H9 (cell line): ENCODE measurements around the gene MED27. TPM values are rescaled to one million over a fixed set of nuclear protein-coding genes. Genes with fewer than 3 reads are reported as not detected.

Source experiments
- DNase-seq: peaks from one replicate; pipeline ENCODE4 v3.0.0-alpha.2; 2017
- H2AFZ ChIP-seq: one replicate; pipeline ENCODE4 v1.6.1; 2013; ENCODE audit warnings: mild to moderate bottlenecking, low read length, control low read depth, moderate library complexity
- H2AK5ac ChIP-seq: 2 replicates; pipeline ENCODE4 v1.6.1; 2013; ENCODE audit warnings: low read length, control low read depth, mixed read lengths; ENCODE audit not compliant: insufficient read length
- H2BK120ac ChIP-seq: one replicate; pipeline ENCODE4 v1.6.1; 2013; ENCODE audit warnings: low read depth, mild to moderate bottlenecking, low read length, control low read depth, inconsistent platforms; ENCODE audit not compliant: poor library complexity, severe bottlenecking
- H2BK12ac ChIP-seq: 2 replicates; pipeline ENCODE4 v1.6.1; 2013; ENCODE audit warnings: low read length, control low read depth, mixed read lengths, low read depth; ENCODE audit not compliant: insufficient read length
- H2BK15ac ChIP-seq: 2 replicates; pipeline ENCODE4 v1.6.1; 2013; ENCODE audit warnings: low read depth, low read length, control low read depth
- H2BK20ac ChIP-seq: one replicate; pipeline ENCODE4 v1.6.1; 2013; ENCODE audit warnings: low read depth, mild to moderate bottlenecking, low read length, control low read depth, inconsistent platforms; ENCODE audit not compliant: poor library complexity, severe bottlenecking
- H2BK5ac ChIP-seq: 2 replicates; pipeline ENCODE4 v1.6.1; 2013; ENCODE audit warnings: low read length, control low read depth, mixed read lengths; ENCODE audit not compliant: insufficient read length
- H3K14ac ChIP-seq: 2 replicates; pipeline ENCODE4 v1.6.1; 2013; ENCODE audit warnings: low read length, control low read depth; ENCODE audit not compliant: insufficient read depth
- H3K18ac ChIP-seq: 2 replicates; pipeline ENCODE4 v1.6.1; 2013; ENCODE audit warnings: low read depth, mild to moderate bottlenecking, mixed read lengths, low read length, control low read depth; ENCODE audit not compliant: insufficient read length
- H3K23ac ChIP-seq: 2 replicates; pipeline ENCODE4 v1.6.1; 2013; ENCODE audit warnings: low read length, control low read depth, mixed read lengths, low read depth; ENCODE audit not compliant: insufficient read length
- H3K23me2 ChIP-seq: 2 replicates; pipeline ENCODE4 v1.6.1; 2013; ENCODE audit warnings: low read depth, mild to moderate bottlenecking, mixed read lengths, low read length, control low read depth; ENCODE audit not compliant: insufficient read length, poor library complexity, severe bottlenecking
- H3K27ac ChIP-seq: 2 replicates; pipeline ENCODE4 v1.5.1; 2013; ENCODE audit warnings: low read length, control low read depth, mixed read lengths, low read depth; ENCODE audit not compliant: insufficient read length
- H3K27me3 ChIP-seq: 2 replicates; pipeline ENCODE4 v1.6.1; 2013; ENCODE audit warnings: low read length, control low read depth, inconsistent platforms; ENCODE audit not compliant: insufficient read depth
- H3K4ac ChIP-seq: 2 replicates; pipeline ENCODE4 v1.6.1; 2013; ENCODE audit warnings: low read depth, mild to moderate bottlenecking, control low read depth, inconsistent platforms, low read length, moderate library complexity
- H3K4me1 ChIP-seq: 2 replicates; pipeline ENCODE4 v1.6.1; 2013; ENCODE audit warnings: low read length, control low read depth, inconsistent platforms; ENCODE audit not compliant: insufficient read depth
- H3K4me2 ChIP-seq: 2 replicates; pipeline ENCODE4 v1.6.1; 2013; ENCODE audit warnings: low read length, control low read depth, mixed read lengths; ENCODE audit not compliant: insufficient read length, insufficient read depth
- H3K56ac ChIP-seq: 2 replicates; pipeline ENCODE4 v1.6.1; 2013; ENCODE audit warnings: low read depth, mild to moderate bottlenecking, mixed read lengths, low read length, control low read depth; ENCODE audit not compliant: insufficient read length
- H3K79me1 ChIP-seq: 2 replicates; pipeline ENCODE4 v1.6.1; 2013; ENCODE audit warnings: low read depth, mild to moderate bottlenecking, moderate library complexity, low read length, control low read depth, inconsistent platforms; ENCODE audit not compliant: insufficient read depth, poor library complexity, severe bottlenecking
- H3K79me2 ChIP-seq: 2 replicates; pipeline ENCODE4 v1.6.1; 2013; ENCODE audit warnings: low read length, control low read depth, inconsistent platforms; ENCODE audit not compliant: insufficient read depth
- H3K9ac ChIP-seq: 2 replicates; pipeline ENCODE4 v1.6.1; 2013; ENCODE audit warnings: low read length, control low read depth, mixed read lengths; ENCODE audit not compliant: insufficient read length; ENCODE audit errors: extremely low read depth
- H3K9me3 ChIP-seq: one replicate; pipeline ENCODE4 v1.6.1; 2013; ENCODE audit warnings: low read depth, low read length, inconsistent platforms; ENCODE audit not compliant: control insufficient read depth
- H3T11ph ChIP-seq: one replicate; pipeline ENCODE4 v1.6.1; 2013; ENCODE audit warnings: mild to moderate bottlenecking, low read length, control low read depth, inconsistent platforms
- H4K20me1 ChIP-seq: one replicate; pipeline ENCODE4 v1.6.1; 2013; ENCODE audit not compliant: control insufficient read depth, insufficient read length, insufficient read depth
- H4K5ac ChIP-seq: 2 replicates; pipeline ENCODE4 v1.6.1; 2013; ENCODE audit warnings: low read depth, mild to moderate bottlenecking, mixed read lengths, low read length, control low read depth; ENCODE audit not compliant: insufficient read length
- H4K8ac ChIP-seq: replicated peaks from 2 replicates; pipeline ENCODE4 v1.6.1; 2013; ENCODE audit warnings: low read length, control low read depth, mixed read lengths, low read depth; ENCODE audit not compliant: insufficient read length
- H4K91ac ChIP-seq: 2 replicates; pipeline ENCODE4 v1.6.1; 2013; ENCODE audit warnings: low read depth, mild to moderate bottlenecking, moderate library complexity, mixed read lengths, low read length, control low read depth; ENCODE audit not compliant: insufficient read length
- H3K27ac Mint-ChIP-seq, 3 experiments: 2 replicates in 2 of 3; 3 replicates in 1 of 3; pipeline ENCODE4 v1.8.0; 2020 to 2021; ENCODE audit warnings: mixed read lengths in 3 of 3, mild to moderate bottlenecking in 1 of 3, moderate library complexity in 1 of 3
- H3K27me3 Mint-ChIP-seq: 2 replicates; pipeline ENCODE4 v1.8.0; 2021; ENCODE audit warnings: low read depth, mild to moderate bottlenecking, moderate library complexity, mixed read lengths
- H3K36me3 Mint-ChIP-seq, 3 experiments: 2 replicates in 2 of 3; 3 replicates in 1 of 3; pipeline ENCODE4 v1.8.0; 2020 to 2021; ENCODE audit warnings: low read depth in 3 of 3, mixed read lengths in 3 of 3; ENCODE audit not compliant: insufficient read depth in 1 of 3
- H3K4me1 Mint-ChIP-seq, 2 experiments: 2 replicates each; pipeline ENCODE4 v1.8.0; 2020; ENCODE audit warnings: mixed read lengths in 2 of 2
- H3K4me3 Mint-ChIP-seq, 2 experiments: 2 replicates in 1 of 2; 3 replicates in 1 of 2; pipeline ENCODE4 v1.8.0; 2020 to 2021; ENCODE audit warnings: mild to moderate bottlenecking in 2 of 2, mixed read lengths in 2 of 2, moderate library complexity in 1 of 2
- H3K9me3 Mint-ChIP-seq, 2 experiments: 2 replicates in 1 of 2; 3 replicates in 1 of 2; pipeline ENCODE4 v1.8.0; 2020; ENCODE audit warnings: mild to moderate bottlenecking in 2 of 2, mixed read lengths in 2 of 2, moderate library complexity in 1 of 2
- CTCF ChIP-seq: fragments of 200-600 bp; sonication (generic); conservative IDR thresholded peaks from 3 replicates; pipeline ENCODE4 v1.8.0; 2021; ENCODE audit warnings: antibody characterized with exemption, mild to moderate bottlenecking
- WGBS: extraction: QIAGEN DNeasy Blood & Tissue Kit; methylation state at CpG from one replicate; pipeline ENCODE4 v1.1.7; 2013; ENCODE audit warnings: missing lambda C conversion rate, low lambda C conversion rate, mixed read lengths; ENCODE audit not compliant: insufficient read length; ENCODE audit errors: extremely low coverage; 5-methylcytosine and 5-hydroxymethylcytosine counted together
- total RNA-seq: library from RNA; stranded (reverse); gene quantifications from 2 replicates; pipeline ENCODE4 v1.2.1, GENCODE V29; 2021

MED27 gene
- total RNA-seq, 1 experiment from 2014 or later, result 33.5 TPM

GRCh38 chr9:132056717-132057560, 22.7 kb downstream of the MED27 start:
- Histone ChIP-seq H2BK20ac (no peak overlapping the region), H4K20me1 (no peaks in the 10 kb centered on the region), H4K91ac (no peak overlapping the region), H3K14ac (no peak overlapping the region), H3K27me3 (no peaks in the 10 kb centered on the region), H3K23me2 (no peaks in the 10 kb centered on the region), H2BK5ac (no peak overlapping the region), H2BK12ac (no peak overlapping the region), H3K4ac (no peak overlapping the region), H2BK15ac (no peak overlapping the region), H3K23ac (no peak overlapping the region), H4K5ac (no peak overlapping the region), H3K18ac (no peak overlapping the region), H3K79me1 (no peaks in the 10 kb centered on the region), H3K4me1 (peaks cover 2% of the 10 kb centered on the region; the same call in 1 of the 2 replicates), H3K9ac (no peak overlapping the region), H3K9me3 (no peaks in the 10 kb centered on the region), H3K56ac (no peak overlapping the region), H2AK5ac (no peak overlapping the region), H3K27ac (no peak overlapping the region), H4K8ac (no peak overlapping the region), H2BK120ac (no peak overlapping the region), H3K4me2 (no peak overlapping the region), H3T11ph (no peak overlapping the region), H3K79me2 (no peaks in the 10 kb centered on the region; the same call in 1 of the 2 replicates), H2AFZ (no peak overlapping the region)
- Mint-ChIP-seq H3K4me3 (no peak overlapping the region), H3K4me1 (peaks cover 23 to 26% of the 10 kb centered on the region in 2 experiments), H3K36me3 (peaks cover 11 to 16% (median 12%) of the 10 kb centered on the region in 3 experiments), H3K27me3 (no peaks in the 10 kb centered on the region), H3K27ac (peak overlapping the region in 2 of 3 experiments; percentile 50 to 63; a peak in 3 of 7 replicates), H3K9me3 (peaks cover 0 to 9% of the 10 kb centered on the region in 2 experiments; a peak in 1 of 5 replicates)
- DNase-seq, result no peak
- TF ChIP-seq CTCF, result no peak
- WGBS, result no CpG with 5 or more reads among the region's 11 CpGs
